ENCODE measurements around the gene TRIM52.
"Not testable (repeated sequence)": the region's sequence is repeated elsewhere in the genome, so short reads cannot be mapped to it uniquely, and the experiment has no call there.

TRIM52 gene

DNA sequence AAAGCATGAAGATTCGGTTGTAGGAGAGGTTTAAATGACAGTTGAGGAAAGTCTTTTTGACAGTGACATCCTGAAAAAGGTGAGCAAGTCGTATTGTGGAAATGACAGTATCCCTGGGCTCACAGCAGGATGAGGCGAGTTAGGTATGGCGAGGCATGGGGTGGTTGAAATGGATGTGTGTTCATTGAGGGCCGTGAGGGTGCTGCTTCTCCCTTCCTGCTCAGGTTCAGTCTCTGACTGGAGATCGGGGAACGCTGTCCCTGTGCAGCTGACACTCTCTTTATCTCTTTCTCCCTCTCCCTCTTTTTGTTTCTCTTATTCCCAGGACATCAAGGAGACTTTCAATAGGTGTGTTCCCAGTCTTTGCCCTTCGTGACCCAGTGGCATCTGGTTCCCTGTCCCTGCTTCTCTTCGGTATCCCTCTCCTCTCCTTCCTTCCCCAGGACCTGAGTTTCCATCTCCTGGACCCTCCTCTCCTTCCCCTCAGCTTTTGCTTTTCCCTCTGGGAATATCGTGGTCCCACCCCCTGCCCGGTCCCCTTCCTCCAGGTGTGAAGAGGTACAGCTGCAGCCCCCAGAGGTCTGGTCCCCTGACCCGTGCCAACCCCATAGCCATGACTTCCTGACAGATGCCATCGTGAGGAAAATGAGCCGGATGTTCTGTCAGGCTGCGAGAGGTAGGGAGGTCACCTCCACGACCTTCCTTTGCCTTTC is 27.7 kb downstream of the TRIM52 start:
- DNase-seq, result no peak

DNA sequence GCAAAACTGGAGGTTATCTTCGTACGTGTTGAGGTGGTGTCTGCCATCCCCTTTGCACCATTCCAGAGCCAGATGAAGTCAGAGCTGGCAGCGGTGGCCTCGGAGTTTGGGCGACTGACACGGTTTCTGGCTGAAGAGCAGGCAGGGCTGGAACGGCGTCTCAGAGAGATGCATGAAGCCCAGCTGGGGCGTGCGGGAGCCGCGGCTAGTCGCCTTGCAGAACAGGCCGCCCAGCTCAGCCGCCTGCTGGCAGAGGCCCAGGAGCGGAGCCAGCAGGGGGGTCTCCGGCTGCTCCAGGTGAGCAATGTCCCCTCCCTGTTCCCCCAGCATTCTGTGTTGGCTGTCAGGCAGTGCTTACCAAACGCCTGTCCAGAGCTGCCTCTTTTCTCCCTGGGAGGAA is 28.4 kb downstream of the TRIM52 start:
- DNase-seq, result no peak

DNA sequence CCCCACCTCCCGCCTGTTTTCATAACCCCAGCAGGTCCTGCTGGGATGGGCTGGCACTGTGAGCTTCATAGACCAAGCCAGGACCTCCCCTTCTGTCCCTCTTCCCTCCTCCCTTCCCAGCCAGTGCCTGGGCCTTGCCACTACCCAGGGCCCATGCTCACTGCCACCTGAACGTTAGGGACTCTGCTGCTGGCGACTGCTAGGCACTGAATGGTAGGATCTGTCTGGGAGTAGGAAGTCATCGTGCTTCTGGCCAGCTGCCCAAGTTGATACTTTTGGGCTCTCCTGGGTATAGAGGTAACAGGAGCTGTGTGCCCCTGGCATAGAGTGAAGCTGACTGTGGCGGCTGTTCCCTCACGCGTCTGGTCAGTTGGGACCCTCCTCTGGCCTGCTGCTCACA is 29.5 kb downstream of the TRIM52 start:
- DNase-seq, result no peak

DNA sequence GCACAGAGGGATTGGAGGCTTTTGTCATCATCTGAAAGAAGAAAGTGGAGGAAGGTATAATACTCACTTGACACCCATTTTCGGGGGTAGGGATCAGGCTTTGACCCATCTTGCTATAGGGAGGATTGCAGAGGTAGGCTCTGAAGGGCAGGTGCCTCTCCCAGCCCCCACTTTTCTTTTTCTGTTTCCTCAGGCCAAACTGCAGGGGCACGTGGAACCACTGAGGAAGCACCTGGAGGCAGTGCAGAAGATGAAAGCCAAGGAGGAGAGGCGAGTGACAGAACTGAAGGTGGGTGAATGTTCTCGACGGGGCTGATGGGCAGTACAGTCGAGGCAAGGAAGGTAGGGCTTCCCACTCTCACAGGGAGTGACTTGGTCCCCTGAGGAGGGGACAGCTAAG is 30.4 kb downstream of the TRIM52 start:
- no peak for DNase-seq

DNA sequence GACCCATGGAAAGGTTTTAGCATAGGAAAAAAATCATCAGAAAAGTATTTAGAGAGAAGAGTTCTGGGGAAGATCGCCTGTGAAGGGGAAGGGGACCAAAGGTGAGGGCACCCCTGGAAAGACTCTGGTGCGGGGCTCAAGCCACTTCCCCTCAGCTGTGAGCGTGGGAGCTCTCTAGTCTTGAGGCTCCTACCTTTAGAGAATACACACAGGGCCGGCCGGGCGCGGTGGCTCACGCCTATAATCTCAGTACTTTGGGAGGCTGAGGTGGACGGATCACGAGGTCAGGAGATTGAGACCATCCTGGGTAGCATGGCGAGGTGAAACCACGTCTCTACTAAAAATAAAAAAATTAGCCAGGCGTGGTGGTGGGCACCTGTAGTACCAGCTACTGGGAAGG is 30.9 kb downstream of the TRIM52 start:
- DNase-seq, result no peak

- no peak for DNase-seq
Observed at GRCh38 chr5:181224390-181225229, 36.3 kb downstream of the TRIM52 start.

DNA sequence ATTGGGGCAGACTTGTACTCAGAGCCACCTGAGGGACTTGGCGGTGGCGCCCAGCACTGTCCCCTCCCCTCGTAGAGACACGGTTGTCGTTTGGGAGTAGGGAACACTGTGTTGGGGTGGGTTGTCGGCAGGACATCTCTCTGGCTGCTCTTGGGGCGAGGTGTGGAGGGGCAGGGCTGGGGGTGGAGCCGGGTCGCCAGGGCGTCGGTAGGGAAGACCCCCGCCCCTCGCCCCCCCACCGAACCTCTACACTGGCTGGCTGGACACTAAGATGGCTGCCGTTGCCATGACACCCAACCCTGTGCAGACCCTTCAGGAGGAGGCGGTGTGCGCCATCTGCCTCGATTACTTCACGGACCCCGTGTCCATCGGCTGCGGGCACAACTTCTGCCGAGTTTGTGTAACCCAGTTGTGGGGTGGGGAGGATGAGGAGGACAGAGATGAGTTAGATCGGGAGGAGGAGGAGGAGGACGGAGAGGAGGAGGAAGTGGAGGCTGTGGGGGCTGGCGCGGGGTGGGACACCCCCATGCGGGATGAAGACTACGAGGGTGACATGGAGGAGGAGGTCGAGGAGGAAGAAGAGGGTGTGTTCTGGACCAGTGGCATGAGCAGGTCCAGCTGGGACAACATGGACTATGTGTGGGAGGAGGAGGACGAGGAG is 37.1 kb downstream of the TRIM52 start:
- DNase-seq, result no peak

DNA sequence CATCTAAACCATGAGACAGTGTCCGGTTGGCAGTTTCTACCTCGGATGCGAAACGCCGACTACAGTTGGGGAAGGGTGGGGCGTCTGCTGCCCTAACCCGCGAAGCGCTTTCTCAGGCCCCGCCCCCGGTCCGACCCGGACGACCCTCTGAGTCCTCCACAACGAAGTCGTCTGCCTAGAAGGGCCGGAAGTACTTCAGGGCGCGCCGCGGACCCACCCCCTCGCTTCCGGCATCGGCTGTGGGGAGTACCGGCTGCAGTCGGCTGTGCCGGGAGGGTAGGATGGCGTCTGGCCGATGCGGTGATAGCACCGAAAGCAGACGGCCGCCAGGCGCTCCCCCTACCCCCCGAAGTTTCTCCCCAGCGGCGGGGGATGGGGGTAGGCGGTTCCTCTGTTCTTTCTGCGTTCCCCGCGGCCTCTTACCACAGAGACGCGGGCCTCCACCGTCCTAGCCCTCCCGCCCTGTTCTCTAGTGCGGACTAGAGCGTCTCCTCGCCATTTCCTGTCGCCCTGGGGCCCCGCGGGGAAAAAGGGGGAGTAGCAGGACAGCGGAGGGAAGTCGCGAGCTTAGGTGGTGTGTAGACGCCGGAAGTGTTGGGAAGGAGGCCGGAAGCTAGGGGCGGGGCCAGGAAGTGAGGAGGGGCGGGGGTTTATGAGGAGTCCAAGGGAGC is 37.8 kb downstream of the TRIM52 start, which contains the start of gene TRIM41:
Gene TRIM41 (plus strand): TSS at position 224 of the 671 bp plus-strand sequence. CDS start 719 bp downstream, outside the sequence.
- DNase-seq, result no peak

- DNase-seq, result no peak
Observed at GRCh38 chr5:181222630-181223057, 38.3 kb downstream of the TRIM52 start.

DNA sequence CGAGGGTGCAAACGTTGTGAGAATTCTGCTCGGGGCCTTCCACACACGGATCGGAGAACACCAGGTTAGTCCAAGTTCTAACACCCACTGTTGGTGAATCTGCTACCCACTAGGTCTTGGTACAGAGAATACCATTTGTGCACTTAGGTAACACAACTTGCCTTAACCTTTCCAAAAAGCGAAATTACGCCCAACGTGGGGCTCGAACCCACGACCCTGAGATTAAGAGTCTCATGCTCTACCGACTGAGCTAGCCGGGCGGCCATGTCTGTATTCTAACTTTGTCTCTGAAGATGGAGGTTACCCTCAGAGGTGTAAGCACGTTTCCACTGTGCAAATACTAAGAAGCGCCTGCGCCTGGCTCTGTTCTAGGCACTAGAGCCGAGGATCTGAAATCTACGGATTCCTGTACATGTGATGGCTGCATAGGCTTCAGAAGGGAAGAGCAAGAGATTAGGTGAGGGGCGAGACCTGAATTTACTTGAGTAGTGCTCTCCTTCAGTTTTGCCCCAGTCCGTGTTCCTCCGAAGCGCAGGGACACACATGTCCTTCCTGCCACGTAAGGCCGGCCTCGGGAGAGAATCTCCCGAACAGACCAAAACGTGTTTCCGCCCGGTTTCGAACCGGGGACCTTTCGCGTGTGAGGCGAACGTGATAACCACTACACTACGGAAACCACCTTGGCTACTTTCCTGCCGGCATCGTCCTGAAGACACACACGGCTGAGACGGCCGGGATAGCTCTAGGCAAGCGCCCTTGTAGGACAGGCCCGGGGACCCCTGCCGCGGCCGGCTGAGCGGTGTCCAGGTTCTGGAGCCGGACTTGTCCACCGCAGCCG is 38.9 kb downstream of the TRIM52 start:
- DNase-seq, result no peak

GRCh38 chr5:181221105-181221791 is 39.7 kb downstream of the TRIM52 start:
- no peak for DNase-seq

DNA sequence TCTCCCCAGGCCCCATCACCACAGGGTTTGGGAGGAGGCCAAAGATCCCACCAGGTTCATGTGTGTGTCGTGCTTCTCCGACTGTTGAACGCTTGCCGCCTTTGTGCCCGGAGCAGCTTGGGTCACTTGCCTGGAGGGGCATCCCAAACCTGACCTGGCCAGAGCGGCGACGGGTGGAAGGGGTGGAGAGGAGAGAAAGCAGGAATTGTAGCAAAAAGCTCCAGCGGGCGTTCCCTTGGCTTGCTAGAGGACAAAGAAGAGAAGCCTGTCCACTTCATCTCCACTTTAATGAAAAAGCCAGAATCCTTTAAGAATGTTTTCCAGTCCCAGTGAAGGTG is 40.8 kb downstream of the TRIM52 start:
- no peak for DNase-seq

- no peak for DNase-seq
Observed at GRCh38 chr5:181219262-181220177, 41.4 kb downstream of the TRIM52 start.

- DNase-seq, result no peak
Observed at GRCh38 chr5:181218795-181219124, 42.2 kb downstream of the TRIM52 start.

- DNase-seq, result no peak
Observed at GRCh38 chr5:181217803-181218062, 43.2 kb downstream of the TRIM52 start.

DNA sequence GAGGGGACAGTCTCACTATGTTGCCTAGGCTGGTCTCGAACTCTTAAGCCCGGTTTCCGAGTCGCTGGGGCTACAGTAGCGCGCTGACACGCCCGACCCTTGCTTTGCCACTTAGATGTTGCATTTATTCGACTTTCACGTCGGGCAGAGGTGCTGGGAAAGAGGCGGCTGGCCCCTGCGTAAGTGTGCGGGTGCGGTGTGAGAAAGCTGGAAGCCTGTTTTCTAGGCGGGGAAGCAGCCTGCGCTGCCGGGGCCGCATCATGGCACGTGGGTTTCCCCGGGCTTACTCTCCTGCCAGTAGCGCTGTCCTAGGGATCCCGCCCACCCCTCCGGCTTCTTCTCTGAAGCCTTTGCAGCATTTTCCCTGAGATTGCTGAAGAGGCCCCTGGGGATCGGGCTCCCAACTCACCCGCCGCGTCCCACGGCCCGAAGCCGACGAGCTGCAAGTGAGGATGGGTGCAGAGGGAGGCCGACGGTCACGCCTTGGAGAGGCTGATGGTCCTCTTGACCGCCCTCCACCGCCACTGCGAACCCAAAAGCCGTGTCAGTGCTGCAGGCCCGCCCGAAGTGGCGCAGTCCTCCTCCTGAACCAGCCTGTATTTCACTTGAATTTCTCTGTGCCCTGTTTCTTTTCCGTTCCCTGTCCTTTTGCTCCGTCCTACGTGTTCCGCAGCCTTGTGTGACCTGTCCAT is 43.7 kb downstream of the TRIM52 start:
- no peak for DNase-seq

DNA sequence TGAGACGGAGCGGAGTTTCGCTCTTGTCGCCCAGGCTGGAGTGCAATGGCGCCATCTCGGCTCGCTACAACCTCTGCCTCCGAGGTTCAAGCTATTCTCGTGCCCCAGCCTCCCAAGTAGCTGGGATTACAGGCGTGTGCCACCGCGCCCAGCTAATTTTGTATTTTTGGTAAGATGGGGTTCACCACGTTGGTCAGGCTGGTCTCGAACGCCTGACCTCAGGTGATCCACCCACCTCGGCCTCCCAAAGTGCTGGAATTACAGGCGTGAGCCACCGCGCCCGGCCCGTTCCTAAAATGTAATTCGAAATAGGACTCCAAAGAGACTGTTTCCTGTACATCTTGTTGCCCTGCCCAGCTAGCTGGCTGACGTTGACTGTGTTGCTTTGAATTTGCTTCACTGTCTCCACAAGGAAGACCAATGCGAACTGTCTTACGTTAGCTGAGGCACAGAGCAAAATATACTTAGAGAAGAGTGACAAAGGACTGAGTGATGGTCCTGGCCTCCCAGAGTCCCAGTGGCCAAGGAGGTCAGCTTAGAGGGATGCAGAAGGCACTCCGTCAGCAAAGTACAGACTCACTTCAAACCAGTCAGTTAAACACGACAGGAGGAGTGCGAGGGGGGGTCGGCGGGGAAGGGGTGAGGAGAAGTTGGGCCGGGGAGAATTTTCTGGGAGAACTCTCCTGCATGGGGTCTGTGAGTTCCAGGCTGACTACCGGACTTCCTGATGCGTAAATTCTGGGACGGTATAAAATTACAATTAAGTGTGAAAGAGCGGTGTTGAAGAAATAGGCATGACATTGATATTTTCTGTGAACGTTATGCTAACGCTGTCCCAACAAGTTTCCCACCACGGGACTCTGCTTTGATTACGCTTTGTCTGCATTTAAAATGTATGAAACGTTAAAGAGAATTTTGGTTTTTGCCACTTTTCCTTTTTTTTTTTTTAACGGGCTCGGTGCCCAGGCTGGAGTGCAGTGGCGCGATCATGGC is 44.6 kb downstream of the TRIM52 start:
- no peak for DNase-seq

- DNase-seq, result not testable (repeated sequence)
Observed at GRCh38 chr5:181214249-181214648, 46.7 kb downstream of the TRIM52 start.

DNA sequence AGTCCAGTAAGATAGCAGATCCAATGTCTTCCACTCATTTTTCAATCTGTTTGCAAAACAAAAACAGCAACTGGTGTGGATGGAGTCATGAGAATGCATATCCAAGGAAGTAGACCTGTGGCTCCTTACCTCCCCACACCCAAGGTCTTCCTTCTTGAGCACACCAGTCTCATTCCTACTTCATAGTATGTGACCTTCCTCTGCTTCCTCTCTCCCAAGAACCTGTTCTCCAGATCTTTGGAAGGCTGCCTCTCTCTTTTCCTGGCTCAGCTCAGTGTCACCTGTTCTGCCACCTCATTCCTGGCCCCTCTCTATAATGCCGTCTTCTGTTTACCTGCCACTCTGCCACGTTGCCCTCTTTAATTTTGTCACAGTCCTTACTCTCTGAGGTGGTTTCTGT is 48.0 kb downstream of the TRIM52 start:
- DNase-seq, result no peak
